Spinal cord (tissue), 10 donors: ENCODE results near the gene CEACAM5. TPM values are rescaled to one million over a fixed set of nuclear protein-coding genes. Genes with fewer than 3 reads are reported as not detected.

Source experiments
- DNase-seq, 6 donors: peaks; one replicate each; pipeline versions ENCODE4 v3.0.0 to v3.0.0-alpha.2; 2013 to 2015; ENCODE audit warnings: low spot score in 6 of 6, low read depth in 4 of 6
- H3K27ac ChIP-seq: one replicate; pipeline ENCODE4 v1.5.1; 2013; ENCODE audit warnings: low read depth, low read length, control low read depth
- H3K27me3 ChIP-seq: one replicate; pipeline ENCODE4 v1.6.1; 2013; ENCODE audit warnings: low read length; ENCODE audit not compliant: control insufficient read depth, insufficient read depth
- H3K36me3 ChIP-seq: one replicate; pipeline ENCODE4 v1.6.1; 2013; ENCODE audit warnings: low read length; ENCODE audit not compliant: control insufficient read depth, insufficient read depth
- H3K4me1 ChIP-seq: one replicate; pipeline ENCODE4 v1.6.1; 2013; ENCODE audit warnings: low read length; ENCODE audit not compliant: control insufficient read depth, insufficient read depth
- H3K4me3 ChIP-seq: one replicate; pipeline ENCODE4 v1.5.1; 2013; ENCODE audit warnings: low read depth, low read length, control low read depth
- H3K9me3 ChIP-seq: one replicate; pipeline ENCODE4 v1.6.1; 2013; ENCODE audit warnings: low read length; ENCODE audit not compliant: control insufficient read depth, insufficient read depth
- WGBS: methylation state at CpG from one replicate; pipeline ENCODE4 v1.1.5; 2013; ENCODE audit warnings: missing lambda C conversion rate; ENCODE audit not compliant: insufficient coverage; 5-methylcytosine and 5-hydroxymethylcytosine counted together
- polyA plus RNA-seq, 2 donors: library from polyadenylated mRNA; unstranded; fragments of 120-200 nt; gene quantifications; one replicate each; pipeline ENCODE4 v1.2.1, GENCODE V29; 2013; ENCODE audit not compliant: insufficient read length in 2 of 2
- total RNA-seq, 2 donors: library from RNA; depleted of rRNA in 1 of 2; stranded (reverse); fragments of 120-200 nt in 1 of 2; fragments of >200 nt in 1 of 2; gene quantifications; one replicate each; pipeline versions ENCODE4 v1.2.3 to v1.2.4, GENCODE V29; 2013 to 2014
- donor health status: healthy.

Gene CEACAM5
- total and polyA plus RNA-seq, 4 donors, result not detected

DNA sequence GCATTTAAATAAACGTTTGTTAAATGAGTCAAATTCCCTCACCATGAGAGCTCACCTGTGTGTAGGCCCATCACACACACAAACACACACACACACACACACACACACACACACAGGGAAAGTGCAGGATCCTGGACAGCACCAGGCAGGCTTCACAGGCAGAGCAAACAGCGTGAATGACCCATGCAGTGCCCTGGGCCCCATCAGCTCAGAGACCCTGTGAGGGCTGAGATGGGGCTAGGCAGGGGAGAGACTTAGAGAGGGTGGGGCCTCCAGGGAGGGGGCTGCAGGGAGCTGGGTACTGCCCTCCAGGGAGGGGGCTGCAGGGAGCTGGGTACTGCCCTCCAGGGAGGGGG lies 8.5 kb upstream of the CEACAM5 start:
- Histone ChIP-seq H3K27ac (no peak overlapping the region), H3K4me3 (no peak overlapping the region), H3K27me3 (peaks cover 14% of the 10 kb centered on the region), H3K9me3 (no peaks in the 10 kb centered on the region), H3K36me3 (no peaks in the 10 kb centered on the region), H3K4me1 (no peaks in the 10 kb centered on the region)
- WGBS, result 40% methylated on average over 1 of the region's 2 CpGs
- DNase-seq, result no peak

GRCh38 chr19:41700381-41701195 lies 7.8 kb upstream of the CEACAM5 start:
- no peaks in the 10 kb centered on the region for H3K9me3 ChIP-seq
- no peak for DNase-seq
- no peak overlapping the region for H3K27ac ChIP-seq
- peaks cover 19% of the 10 kb centered on the region for H3K27me3 ChIP-seq
- WGBS, result 79% methylated on average over 13 of the region's 13 CpGs
- no peaks in the 10 kb centered on the region for H3K4me1 ChIP-seq
- H3K4me3 ChIP-seq, result no peak overlapping the region
- H3K36me3 ChIP-seq, result no peaks in the 10 kb centered on the region

GRCh38 chr19:41701401-41702075 lies 6.9 kb upstream of the CEACAM5 start:
- Histone ChIP-seq H3K4me3 (no peak overlapping the region), H3K27ac (no peak overlapping the region), H3K9me3 (no peaks in the 10 kb centered on the region), H3K36me3 (no peaks in the 10 kb centered on the region), H3K27me3 (peaks cover 23% of the 10 kb centered on the region), H3K4me1 (no peaks in the 10 kb centered on the region)
- WGBS, result 35% methylated on average over 9 of the region's 10 CpGs
- no peak for DNase-seq

GRCh38 chr19:41702171-41702651 lies 6.2 kb upstream of the CEACAM5 start:
- Histone ChIP-seq H3K27ac (no peak overlapping the region), H3K27me3 (peaks cover 30% of the 10 kb centered on the region)
- WGBS, result no CpG with 5 or more reads among the region's 3 CpGs

GRCh38 chr19:41703602-41704293 lies 4.7 kb upstream of the CEACAM5 start:
- DNase-seq, result no peak
- 52% methylated on average over 6 of the region's 8 CpGs for WGBS
- peaks cover 38% of the 10 kb centered on the region for H3K27me3 ChIP-seq
- no peaks in the 10 kb centered on the region for H3K9me3 ChIP-seq
- H3K27ac ChIP-seq, result no peak overlapping the region
- H3K4me1 ChIP-seq, result peaks cover 3% of the 10 kb centered on the region
- H3K36me3 ChIP-seq, result no peaks in the 10 kb centered on the region
- no peak overlapping the region for H3K4me3 ChIP-seq

More at GRCh38 chr19:41702171-41702651, 6.2 kb upstream of the CEACAM5 start:
- DNase-seq, result peak in 1 of 6 donors; percentile 27
- Histone ChIP-seq H3K4me3 (no peak overlapping the region), H3K9me3 (no peaks in the 10 kb centered on the region), H3K36me3 (no peaks in the 10 kb centered on the region), H3K4me1 (peaks cover 3% of the 10 kb centered on the region)

- Histone ChIP-seq H3K9me3 (no peaks in the 10 kb centered on the region), H3K27ac (no peak overlapping the region), H3K27me3 (peaks cover 38% of the 10 kb centered on the region), H3K4me1 (peaks cover 3% of the 10 kb centered on the region), H3K4me3 (no peak overlapping the region), H3K36me3 (no peaks in the 10 kb centered on the region)
- 46% methylated on average over 7 of the region's 10 CpGs for WGBS
- peak in 1 of 6 donors; percentile 2 for DNase-seq
Measured at GRCh38 chr19:41705393-41706174, 2.8 kb upstream of the CEACAM5 start.

DNA sequence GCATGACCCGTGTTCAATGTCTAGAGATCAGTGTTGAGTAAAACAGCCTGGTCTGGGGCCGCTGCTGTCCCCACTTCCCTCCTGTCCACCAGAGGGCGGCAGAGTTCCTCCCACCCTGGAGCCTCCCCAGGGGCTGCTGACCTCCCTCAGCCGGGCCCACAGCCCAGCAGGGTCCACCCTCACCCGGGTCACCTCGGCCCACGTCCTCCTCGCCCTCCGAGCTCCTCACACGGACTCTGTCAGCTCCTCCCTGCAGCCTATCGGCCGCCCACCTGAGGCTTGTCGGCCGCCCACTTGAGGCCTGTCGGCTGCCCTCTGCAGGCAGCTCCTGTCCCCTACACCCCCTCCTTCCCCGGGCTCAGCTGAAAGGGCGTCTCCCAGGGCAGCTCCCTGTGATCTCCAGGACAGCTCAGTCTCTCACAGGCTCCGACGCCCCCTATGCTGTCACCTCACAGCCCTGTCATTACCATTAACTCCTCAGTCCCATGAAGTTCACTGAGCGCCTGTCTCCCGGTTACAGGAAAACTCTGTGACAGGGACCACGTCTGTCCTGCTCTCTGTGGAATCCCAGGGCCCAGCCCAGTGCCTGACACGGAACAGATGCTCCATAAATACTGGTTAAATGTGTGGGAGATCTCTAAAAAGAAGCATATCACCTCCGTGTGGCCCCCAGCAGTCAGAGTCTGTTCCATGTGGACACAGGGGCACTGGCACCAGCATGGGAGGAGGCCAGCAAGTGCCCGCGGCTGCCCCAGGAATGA lies 1.5 kb upstream of the CEACAM5 start:
- peaks cover 38% of the 10 kb centered on the region for H3K27me3 ChIP-seq
- H3K4me3 ChIP-seq, result no peak overlapping the region
- 17% methylated on average over 26 of the region's 26 CpGs for WGBS
- no peaks in the 10 kb centered on the region for H3K36me3 ChIP-seq
- DNase-seq, result peak in 1 of 6 donors; percentile 6
- no peak overlapping the region for H3K27ac ChIP-seq
- H3K4me1 ChIP-seq, result peaks cover 3% of the 10 kb centered on the region
- H3K9me3 ChIP-seq, result no peaks in the 10 kb centered on the region

DNA sequence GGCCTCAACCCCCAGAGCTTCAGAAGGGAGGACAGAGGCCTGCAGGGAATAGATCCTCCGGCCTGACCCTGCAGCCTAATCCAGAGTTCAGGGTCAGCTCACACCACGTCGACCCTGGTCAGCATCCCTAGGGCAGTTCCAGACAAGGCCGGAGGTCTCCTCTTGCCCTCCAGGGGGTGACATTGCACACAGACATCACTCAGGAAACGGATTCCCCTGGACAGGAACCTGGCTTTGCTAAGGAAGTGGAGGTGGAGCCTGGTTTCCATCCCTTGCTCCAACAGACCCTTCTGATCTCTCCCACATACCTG lies 969 bp upstream of the CEACAM5 start:
- 49% methylated on average over 5 of the region's 5 CpGs for WGBS
- Histone ChIP-seq H3K27me3 (peaks cover 38% of the 10 kb centered on the region), H3K4me3 (no peak overlapping the region), H3K36me3 (no peaks in the 10 kb centered on the region), H3K27ac (no peak overlapping the region), H3K4me1 (peaks cover 3% of the 10 kb centered on the region), H3K9me3 (no peaks in the 10 kb centered on the region)
- DNase-seq, result no peak
